AG04449 (cell line): ENCODE results near the gene MEX3A.

Source experiments
- CTCF ChIA-PET: fragments of 350-600 bp; formaldehyde crosslinking; extraction: SDS; loops from one replicate; lab custom pipeline; 2021; ENCODE audit warnings: antibody characterized with exemption; lab: Yijun Ruan, JAX
- POLR2A ChIA-PET: fragments of 400-600, 350-600 bp; formaldehyde crosslinking; extraction: SDS; loops from one replicate; lab custom pipeline; 2020; ENCODE audit warnings: antibody characterized with exemption, inconsistent platforms; lab: Yijun Ruan, JAX
- DNase-seq: peaks from one replicate; pipeline ENCODE4 v3.0.0-alpha.2; 2010; ENCODE audit warnings: low read depth, low spot score
- H3K4me3 ChIP-seq: 2 replicates; pipeline ENCODE4 v1.5.1; 2011; ENCODE audit warnings: low read depth, mild to moderate bottlenecking, control low read depth, low read length
- CTCF ChIP-seq: IDR thresholded peaks from one replicate; pipeline ENCODE4 v1.5.1; 2011; ENCODE audit warnings: mild to moderate bottlenecking, moderate library complexity, low read length, control low read depth, inconsistent platforms; ENCODE audit not compliant: insufficient read depth; ENCODE audit errors: missing control alignments

Gene MEX3A

GRCh38 chr1:156069490-156070455 lies 12.5 kb downstream of the MEX3A start:
- TF ChIP-seq CTCF, result no peak
- DNase-seq, result no peak
- ChIA-PET POLR2A (no interaction called here), CTCF (no interaction called here)
- H3K4me3 ChIP-seq, result no peak overlapping the region

- no peak for TF ChIP-seq CTCF
- ChIA-PET POLR2A (no interaction called here), CTCF (interaction anchor here (0.9 to 4.1 kb wide), 19 partner anchors 8 to 166 kb away, joined by 3 to 29 read pairs (median 5); partner anchors contain the start of gene UBQLN4)
- H3K4me3 ChIP-seq, result no peak overlapping the region
- no peak for DNase-seq
Observed at GRCh38 chr1:156067262-156067661, 15.0 kb downstream of the MEX3A start.

GRCh38 chr1:156065871-156066270 lies 16.4 kb downstream of the MEX3A start:
- no peak for DNase-seq
- POLR2A ChIA-PET, result interaction anchor here (0.6 kb wide), 1 partner anchor 36 kb away, joined by 5 read pairs; no protein-coding TSS in a partner anchor
- H3K4me3 ChIP-seq, result no peak overlapping the region
- no peak for TF ChIP-seq CTCF
- CTCF ChIA-PET, result interaction anchor here (0.6 to 4.1 kb wide), 32 partner anchors 9 to 168 kb away, joined by 3 to 29 read pairs (median 4); partner anchors contain the start of genes KHDC4 and LAMTOR2

GRCh38 chr1:156065212-156065611 lies 17.1 kb downstream of the MEX3A start:
- H3K4me3 ChIP-seq, result no peak overlapping the region
- no peak for DNase-seq
- POLR2A ChIA-PET, result interaction anchor here (0.6 kb wide), 1 partner anchor 37 kb away, joined by 5 read pairs; no protein-coding TSS in a partner anchor
- TF ChIP-seq CTCF, result no peak
- CTCF ChIA-PET, result interaction anchor here (0.6 to 4.1 kb wide), 22 partner anchors 8 to 160 kb away, joined by 3 to 29 read pairs (median 4); partner anchors contain the start of genes LAMTOR2 and SLC25A44

GRCh38 chr1:156064615-156065014 lies 17.6 kb downstream of the MEX3A start:
- ChIA-PET POLR2A (no interaction called here), CTCF (interaction anchor here (0.6 to 4.1 kb wide), 14 partner anchors 8 to 161 kb away, joined by 3 to 29 read pairs (median 4); partner anchors contain the start of gene SLC25A44)
- TF ChIP-seq CTCF, result no peak
- DNase-seq, result no peak
- H3K4me3 ChIP-seq, result no peak overlapping the region

- POLR2A ChIA-PET, result interaction anchor here (1.0 kb wide), 1 partner anchor 47 kb away, joined by 3 read pairs; no protein-coding TSS in a partner anchor
- H3K4me3 ChIP-seq, result no peak overlapping the region
- DNase-seq, result no peak
- CTCF ChIA-PET, result interaction anchor here (0.9 to 3.2 kb wide), 4 partner anchors 7 to 127 kb away, joined by 3 to 27 read pairs (median 7); no protein-coding TSS in a partner anchor
- TF ChIP-seq CTCF, result no peak
Observed at GRCh38 chr1:156063997-156064285, 18.3 kb downstream of the MEX3A start.
